Effector memory CD8-positive, alpha-beta T cell (primary cell): ENCODE measurements around the gene TEC.
"Not testable (repeated sequence)": the region's sequence is repeated elsewhere in the genome, so short reads cannot be mapped to it uniquely, and the experiment has no call there.

Experiments used
- ATAC-seq: fragments of 150-1000 bp; cut with Tn5 transposase; replicated peaks from 2 replicates; pipeline ENCODE4 v1.10.0; 2021; ENCODE audit warnings: mild to moderate bottlenecking, moderate library complexity
- DNase-seq, 3 experiments: peaks; one replicate each; pipeline ENCODE4 v3.0.0; 2021
- H3K27ac Mint-ChIP-seq, 2 donors: one replicate each; pipeline ENCODE4 v1.8.0; 2022; ENCODE audit warnings: mild to moderate bottlenecking in 2 of 2, mixed read lengths in 2 of 2, moderate library complexity in 2 of 2
- H3K27me3 Mint-ChIP-seq, 2 donors: one replicate each; pipeline ENCODE4 v1.8.0; 2022; ENCODE audit warnings: mixed read lengths in 2 of 2
- H3K36me3 Mint-ChIP-seq: one replicate; pipeline ENCODE4 v1.8.0; 2022; ENCODE audit warnings: mild to moderate bottlenecking, moderate library complexity, mixed read lengths; ENCODE audit not compliant: insufficient read depth
- H3K4me1 Mint-ChIP-seq, 2 donors: one replicate each; pipeline ENCODE4 v1.8.0; 2022; ENCODE audit warnings: low read depth in 2 of 2, mixed read lengths in 2 of 2
- H3K4me3 Mint-ChIP-seq, 2 donors: one replicate each; pipeline ENCODE4 v1.8.0; 2022; ENCODE audit warnings: mild to moderate bottlenecking in 2 of 2, mixed read lengths in 2 of 2, moderate library complexity in 2 of 2
- H3K9me3 Mint-ChIP-seq, 2 donors: one replicate each; pipeline ENCODE4 v1.8.0; 2022; ENCODE audit warnings: mixed read lengths in 2 of 2

Gene TEC

GRCh38 chr4:48223633-48224295 is 45.9 kb downstream of the TEC start:
- DNase-seq (no peak), ATAC-seq (no peak)
- no peak overlapping the region for H3K27ac Mint-ChIP-seq
- no peaks in the 10 kb centered on the region for H3K9me3 Mint-ChIP-seq
- no peak overlapping the region for H3K4me3 Mint-ChIP-seq
- no peaks in the 10 kb centered on the region for H3K36me3 Mint-ChIP-seq
- peaks cover 0 to 3% of the 10 kb centered on the region in 2 donors for H3K4me1 Mint-ChIP-seq
- no peaks in the 10 kb centered on the region for H3K27me3 Mint-ChIP-seq

GRCh38 chr4:48222491-48222890 is 47.1 kb downstream of the TEC start:
- Mint-ChIP-seq H3K27ac (no peak overlapping the region), H3K36me3 (no peaks in the 10 kb centered on the region), H3K4me3 (no peak overlapping the region), H3K27me3 (no peaks in the 10 kb centered on the region), H3K4me1 (peaks cover 0 to 3% of the 10 kb centered on the region in 2 donors), H3K9me3 (no peaks in the 10 kb centered on the region)
- ATAC-seq = no peak
- no peak for DNase-seq

GRCh38 chr4:48219430-48219829 is 50.2 kb downstream of the TEC start:
- not testable (repeated sequence) for H3K27me3 Mint-ChIP-seq, H3K27ac Mint-ChIP-seq, H3K4me3 Mint-ChIP-seq, H3K36me3 Mint-ChIP-seq, H3K9me3 Mint-ChIP-seq, DNase-seq, ATAC-seq, H3K4me1 Mint-ChIP-seq

GRCh38 chr4:48216563-48216962 is 53.1 kb downstream of the TEC start:
- H3K4me1 Mint-ChIP-seq = peaks cover 0 to 7% of the 10 kb centered on the region in 2 donors
- H3K4me3 Mint-ChIP-seq = no peak overlapping the region
- DNase-seq (no peak), ATAC-seq (no peak)
- peaks cover 3% of the 10 kb centered on the region for H3K36me3 Mint-ChIP-seq
- H3K27ac Mint-ChIP-seq = no peak overlapping the region
- H3K27me3 Mint-ChIP-seq = no peaks in the 10 kb centered on the region
- H3K9me3 Mint-ChIP-seq = no peaks in the 10 kb centered on the region

- H3K4me3 Mint-ChIP-seq = no peak overlapping the region
- no peak overlapping the region for H3K27ac Mint-ChIP-seq
- ATAC-seq (no peak), DNase-seq (no peak)
- no peaks in the 10 kb centered on the region for H3K9me3 Mint-ChIP-seq
- H3K27me3 Mint-ChIP-seq = no peaks in the 10 kb centered on the region
- H3K36me3 Mint-ChIP-seq = peaks cover 3% of the 10 kb centered on the region
- peaks cover 0 to 7% of the 10 kb centered on the region in 2 donors for H3K4me1 Mint-ChIP-seq
Measured at GRCh38 chr4:48215977-48216376, 53.7 kb downstream of the TEC start.

GRCh38 chr4:48212165-48212564 is 57.5 kb downstream of the TEC start:
- no peak overlapping the region for H3K4me3 Mint-ChIP-seq
- peak; percentile 81 for ATAC-seq

GRCh38 chr4:48210966-48211328 is 58.7 kb downstream of the TEC start:
- Mint-ChIP-seq H3K36me3 (peaks cover 3% of the 10 kb centered on the region), H3K27me3 (peaks cover 9 to 11% of the 10 kb centered on the region in 2 donors), H3K4me3 (no peak overlapping the region), H3K27ac (no peak overlapping the region), H3K4me1 (peaks cover 0 to 16% of the 10 kb centered on the region in 2 donors), H3K9me3 (no peaks in the 10 kb centered on the region)
- DNase-seq (no peak), ATAC-seq (no peak)

More at GRCh38 chr4:48212165-48212564, 57.5 kb downstream of the TEC start:
- no peak for DNase-seq
- Mint-ChIP-seq H3K27me3 (peaks cover 0 to 9% of the 10 kb centered on the region in 2 donors), H3K9me3 (no peaks in the 10 kb centered on the region), H3K36me3 (peaks cover 3% of the 10 kb centered on the region), H3K4me1 (peaks cover 0 to 15% of the 10 kb centered on the region in 2 donors), H3K27ac (no peak overlapping the region)

GRCh38 chr4:48205626-48206025 is 64.0 kb downstream of the TEC start:
- no peaks in the 10 kb centered on the region for H3K9me3 Mint-ChIP-seq
- no peak for ATAC-seq
- no peaks in the 10 kb centered on the region for H3K36me3 Mint-ChIP-seq
- H3K4me1 Mint-ChIP-seq = peaks cover 5 to 8% of the 10 kb centered on the region in 2 donors
- H3K27me3 Mint-ChIP-seq = peaks cover 19 to 26% of the 10 kb centered on the region in 2 donors
- DNase-seq = no peak
- no peak overlapping the region for H3K4me3 Mint-ChIP-seq
- no peak overlapping the region for H3K27ac Mint-ChIP-seq

GRCh38 chr4:48205107-48205506 is 64.5 kb downstream of the TEC start:
- no peak for DNase-seq
- Mint-ChIP-seq H3K9me3 (no peaks in the 10 kb centered on the region), H3K4me1 (peaks cover 4 to 5% of the 10 kb centered on the region in 2 donors), H3K4me3 (no peak overlapping the region), H3K27me3 (peaks cover 19 to 26% of the 10 kb centered on the region in 2 donors), H3K27ac (no peak overlapping the region), H3K36me3 (no peaks in the 10 kb centered on the region)
- no peak for ATAC-seq

GRCh38 chr4:48203819-48204218 is 65.8 kb downstream of the TEC start:
- ATAC-seq = no peak
- no peak overlapping the region for H3K4me3 Mint-ChIP-seq

GRCh38 chr4:48197643-48198237 is 71.9 kb downstream of the TEC start:
- ATAC-seq = no peak
- no peak overlapping the region for H3K27ac Mint-ChIP-seq
- no peaks in the 10 kb centered on the region for H3K9me3 Mint-ChIP-seq
- DNase-seq = no peak
- H3K4me3 Mint-ChIP-seq = no peak overlapping the region
- peaks cover 7 to 11% of the 10 kb centered on the region in 2 donors for H3K4me1 Mint-ChIP-seq
- no peaks in the 10 kb centered on the region for H3K36me3 Mint-ChIP-seq
- H3K27me3 Mint-ChIP-seq = peaks cover 9 to 17% of the 10 kb centered on the region in 2 donors

More at GRCh38 chr4:48203819-48204218, 65.8 kb downstream of the TEC start:
- Mint-ChIP-seq H3K27me3 (peaks cover 18 to 26% of the 10 kb centered on the region in 2 donors), H3K27ac (no peak overlapping the region), H3K9me3 (no peaks in the 10 kb centered on the region), H3K4me1 (peaks cover 2 to 5% of the 10 kb centered on the region in 2 donors), H3K36me3 (no peaks in the 10 kb centered on the region)
- DNase-seq = no peak

- ATAC-seq (no peak), DNase-seq (no peak)
- H3K4me3 Mint-ChIP-seq = no peak overlapping the region
- peaks cover 9 to 17% of the 10 kb centered on the region in 2 donors for H3K27me3 Mint-ChIP-seq
- H3K9me3 Mint-ChIP-seq = no peaks in the 10 kb centered on the region
- H3K27ac Mint-ChIP-seq = no peak overlapping the region
- H3K36me3 Mint-ChIP-seq = no peaks in the 10 kb centered on the region
- peaks cover 7 to 11% of the 10 kb centered on the region in 2 donors for H3K4me1 Mint-ChIP-seq
Measured at GRCh38 chr4:48196758-48197504, 72.7 kb downstream of the TEC start.

- Mint-ChIP-seq H3K27ac (no peak overlapping the region), H3K27me3 (peaks cover 0 to 8% of the 10 kb centered on the region in 2 donors), H3K4me1 (peaks cover 6 to 7% of the 10 kb centered on the region in 2 donors), H3K4me3 (no peak overlapping the region), H3K9me3 (no peaks in the 10 kb centered on the region), H3K36me3 (no peaks in the 10 kb centered on the region)
- ATAC-seq (no peak), DNase-seq (no peak)
Measured at GRCh38 chr4:48195853-48196252, 73.8 kb downstream of the TEC start.

- H3K36me3 Mint-ChIP-seq = no peaks in the 10 kb centered on the region
Measured at GRCh38 chr4:48195374-48195773, 74.3 kb downstream of the TEC start.

More at GRCh38 chr4:48195374-48195773, 74.3 kb downstream of the TEC start:
- peaks cover 0 to 6% of the 10 kb centered on the region in 2 donors for H3K27me3 Mint-ChIP-seq
- ATAC-seq (no peak), DNase-seq (no peak)
- peaks cover 6 to 7% of the 10 kb centered on the region in 2 donors for H3K4me1 Mint-ChIP-seq
- no peak overlapping the region for H3K4me3 Mint-ChIP-seq
- H3K9me3 Mint-ChIP-seq = no peaks in the 10 kb centered on the region
- H3K27ac Mint-ChIP-seq = no peak overlapping the region
